ENCODE data around the gene LMX1A. TPM values are rescaled to one million over a fixed set of nuclear protein-coding genes. Genes with fewer than 3 reads are reported as not detected.

LMX1A gene
- polyA plus RNA-seq, 3 donors: not detected

DNA sequence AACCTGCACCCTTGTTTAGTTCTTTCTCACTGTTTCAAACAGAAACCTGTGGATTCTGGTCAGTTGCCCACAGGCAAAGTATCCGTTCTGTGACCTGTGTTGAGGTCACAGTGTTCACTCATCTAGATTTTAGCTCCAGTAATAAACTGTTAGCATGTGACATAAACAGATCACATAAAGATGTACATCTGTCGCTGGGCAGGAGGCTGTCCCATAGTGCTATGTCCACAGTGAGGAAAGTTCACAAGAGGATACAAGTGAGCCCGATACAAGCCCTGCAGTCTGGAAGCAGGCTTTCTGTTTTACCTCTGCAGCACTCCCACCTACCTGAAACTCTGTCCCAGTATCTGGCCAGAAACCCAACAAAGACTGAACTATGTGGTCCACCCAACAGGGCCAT, 28.4 kb downstream of the LMX1A start:
- Histone ChIP-seq H3K27ac (ENCODE audit: low read depth in 1 of 2, low read length in 2 of 2) (no peak overlapping the region), H3K9me3 (replicated peaks in 1 of 2; ENCODE audit: control insufficient read depth in 1 of 2, insufficient read depth in 1 of 2, low read length in 2 of 2) (no peaks in the 10 kb centered on the region), H3K27me3 (ENCODE audit: control insufficient read depth in 2 of 2, insufficient read depth in 2 of 2, low read length in 2 of 2) (no peaks in the 10 kb centered on the region), H3K79me2 (ENCODE audit: insufficient read depth, low read length) (no peaks in the 10 kb centered on the region), H2AFZ (ENCODE audit: insufficient read depth, low read depth, low read length, poor library complexity, severe bottlenecking) (no peak overlapping the region), H4K20me1 (ENCODE audit: insufficient read depth, low read length) (no peaks in the 10 kb centered on the region), H3K4me1 (ENCODE audit: control insufficient read depth in 1 of 2, insufficient read depth in 2 of 2, low read length in 2 of 2) (no peaks in the 10 kb centered on the region), H3K4me3 (replicated peaks in 1 of 3; ENCODE audit: low read depth in 2 of 3, low read length in 3 of 3) (no peak overlapping the region), H3K36me3 (replicated peaks in 1 of 2; ENCODE audit: control insufficient read depth in 1 of 2, insufficient read depth in 2 of 2, low read length in 2 of 2) (no peaks in the 10 kb centered on the region), H3K9ac (ENCODE audit: insufficient read depth, low read length, poor library complexity, severe bottlenecking) (no peak overlapping the region), H3K4me2 (replicated peaks; ENCODE audit: extremely low read depth, low read length, poor library complexity, severe bottlenecking) (no peak overlapping the region)
- intact Hi-C loops (cut with micrococcal nuclease): no loop called here
- H3K4me1 Mint-ChIP-seq: no peaks in the 10 kb centered on the region
- H3K9me3 Mint-ChIP-seq: peaks cover 0 to 5% (median 0%) of the 10 kb centered on the region in 7 donors
- WGBS (ENCODE audit: insufficient coverage): 73% methylated on average over 3 of the region's 3 CpGs
- no peak overlapping the region for H3K27ac Mint-ChIP-seq
- no peak for DNase-seq
- H3K36me3 Mint-ChIP-seq: no peaks in the 10 kb centered on the region
- no peak overlapping the region for H3K4me3 Mint-ChIP-seq
- TF ChIP-seq, protein P1, sequence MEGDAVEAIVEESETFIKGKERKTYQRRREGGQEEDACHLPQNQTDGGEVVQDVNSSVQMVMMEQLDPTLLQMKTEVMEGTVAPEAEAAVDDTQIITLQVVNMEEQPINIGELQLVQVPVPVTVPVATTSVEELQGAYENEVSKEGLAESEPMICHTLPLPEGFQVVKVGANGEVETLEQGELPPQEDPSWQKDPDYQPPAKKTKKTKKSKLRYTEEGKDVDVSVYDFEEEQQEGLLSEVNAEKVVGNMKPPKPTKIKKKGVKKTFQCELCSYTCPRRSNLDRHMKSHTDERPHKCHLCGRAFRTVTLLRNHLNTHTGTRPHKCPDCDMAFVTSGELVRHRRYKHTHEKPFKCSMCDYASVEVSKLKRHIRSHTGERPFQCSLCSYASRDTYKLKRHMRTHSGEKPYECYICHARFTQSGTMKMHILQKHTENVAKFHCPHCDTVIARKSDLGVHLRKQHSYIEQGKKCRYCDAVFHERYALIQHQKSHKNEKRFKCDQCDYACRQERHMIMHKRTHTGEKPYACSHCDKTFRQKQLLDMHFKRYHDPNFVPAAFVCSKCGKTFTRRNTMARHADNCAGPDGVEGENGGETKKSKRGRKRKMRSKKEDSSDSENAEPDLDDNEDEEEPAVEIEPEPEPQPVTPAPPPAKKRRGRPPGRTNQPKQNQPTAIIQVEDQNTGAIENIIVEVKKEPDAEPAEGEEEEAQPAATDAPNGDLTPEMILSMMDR (IDR thresholded peaks at IDR 0.05): no peak
- peaks cover 8 to 10% (median 10%) of the 10 kb centered on the region in 3 donors for H3K27me3 Mint-ChIP-seq (ENCODE audit: low read depth in 3 of 3)

DNA sequence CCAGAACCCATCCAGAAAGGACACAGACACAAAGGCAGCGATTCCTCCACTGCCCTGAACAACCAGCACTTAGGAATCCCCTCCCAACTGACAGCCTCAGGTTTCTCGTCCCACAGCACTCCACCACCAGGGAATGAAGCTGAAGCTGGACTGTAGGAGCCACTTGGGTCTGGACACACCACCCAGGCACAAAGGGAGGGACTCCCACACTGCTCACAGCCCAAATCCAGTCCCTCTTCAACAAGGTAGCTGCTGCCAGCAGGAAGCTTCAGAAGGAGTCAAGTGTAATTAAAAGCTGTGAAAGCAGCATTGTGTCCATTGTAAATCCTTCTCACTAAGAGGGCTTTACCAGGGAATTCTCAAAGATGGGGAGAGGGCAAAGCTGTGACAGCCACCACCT, 29.0 kb downstream of the LMX1A start:
- Histone ChIP-seq H3K36me3 (replicated peaks in 1 of 2; ENCODE audit: control insufficient read depth in 1 of 2, insufficient read depth in 2 of 2, low read length in 2 of 2) (no peaks in the 10 kb centered on the region), H3K9ac (ENCODE audit: insufficient read depth, low read length, poor library complexity, severe bottlenecking) (no peak overlapping the region), H2AFZ (ENCODE audit: insufficient read depth, low read depth, low read length, poor library complexity, severe bottlenecking) (no peak overlapping the region), H3K4me1 (ENCODE audit: control insufficient read depth in 1 of 2, insufficient read depth in 2 of 2, low read length in 2 of 2) (no peaks in the 10 kb centered on the region), H3K9me3 (replicated peaks in 1 of 2; ENCODE audit: control insufficient read depth in 1 of 2, insufficient read depth in 1 of 2, low read length in 2 of 2) (no peaks in the 10 kb centered on the region), H3K79me2 (ENCODE audit: insufficient read depth, low read length) (no peaks in the 10 kb centered on the region), H3K4me3 (replicated peaks in 1 of 3; ENCODE audit: low read depth in 2 of 3, low read length in 3 of 3) (no peak overlapping the region), H4K20me1 (ENCODE audit: insufficient read depth, low read length) (no peaks in the 10 kb centered on the region), H3K27me3 (ENCODE audit: control insufficient read depth in 2 of 2, insufficient read depth in 2 of 2, low read length in 2 of 2) (no peaks in the 10 kb centered on the region), H3K27ac (ENCODE audit: low read depth in 1 of 2, low read length in 2 of 2) (no peak overlapping the region), H3K4me2 (replicated peaks; ENCODE audit: extremely low read depth, low read length, poor library complexity, severe bottlenecking) (no peak overlapping the region)
- intact Hi-C loops (cut with micrococcal nuclease): no loop called here
- DNase-seq: no peak
- Mint-ChIP-seq H3K27me3 (ENCODE audit: low read depth in 3 of 3) (peaks cover 8 to 13% (median 10%) of the 10 kb centered on the region in 3 donors), H3K4me3 (no peak overlapping the region), H3K9me3 (peaks cover 0 to 5% (median 0%) of the 10 kb centered on the region in 7 donors), H3K4me1 (no peaks in the 10 kb centered on the region), H3K27ac (no peak overlapping the region), H3K36me3 (no peaks in the 10 kb centered on the region)
- 75% methylated on average over 2 of the region's 2 CpGs for WGBS (ENCODE audit: insufficient coverage)
- TF ChIP-seq, protein P1 (IDR thresholded peaks at IDR 0.05): no peak
